ENCODE results near the gene TNK2.

TNK2 gene

DNA sequence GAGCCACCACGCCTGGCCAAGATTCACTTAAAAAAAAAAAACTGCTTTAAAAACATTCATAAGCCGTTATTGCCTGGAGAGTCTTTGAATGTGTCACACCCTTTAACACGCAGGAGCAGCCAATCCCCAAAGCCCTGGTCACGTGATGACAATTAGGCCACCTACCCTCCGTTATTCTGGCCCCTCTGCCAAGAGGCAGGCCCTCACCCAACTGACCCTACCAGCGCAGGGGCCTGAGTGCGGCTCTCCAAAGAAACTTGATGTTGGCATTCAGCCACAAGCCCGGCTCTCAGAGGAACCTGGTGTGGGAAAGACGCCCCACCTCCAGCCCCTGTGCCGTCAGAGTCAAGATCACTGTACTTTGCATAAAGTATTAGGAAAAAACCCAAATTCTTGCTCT lies 85.1 kb downstream of the TNK2 start:
- TF ChIP-seq FOXK2 (IDR thresholded peaks at IDR 0.05) (no peak), L3MBTL2 (conservative IDR thresholded peaks at IDR 0.05) (no peak), FOXM1 (IDR thresholded peaks at IDR 0.05; ENCODE audit: borderline replicate concordance) (no peak), SP1 (IDR thresholded peaks at IDR 0.05) (no peak), BHLHE40 (IDR thresholded peaks at IDR 0.05; ENCODE audit: borderline replicate concordance) (no peak), ELF4 (IDR thresholded peaks at IDR 0.05) (no peak), LEF1 (IDR thresholded peaks at IDR 0.05; ENCODE audit: borderline replicate concordance) (no peak), FOXA1 (IDR thresholded peaks at IDR 0.05) (no peak), ARNT (IDR thresholded peaks at IDR 0.05) (no peak), SUZ12 (IDR thresholded peaks at IDR 0.05) (no peak), NFRKB (IDR thresholded peaks at IDR 0.05) (no peak)
- TF ChIP-seq, protein P1, sequence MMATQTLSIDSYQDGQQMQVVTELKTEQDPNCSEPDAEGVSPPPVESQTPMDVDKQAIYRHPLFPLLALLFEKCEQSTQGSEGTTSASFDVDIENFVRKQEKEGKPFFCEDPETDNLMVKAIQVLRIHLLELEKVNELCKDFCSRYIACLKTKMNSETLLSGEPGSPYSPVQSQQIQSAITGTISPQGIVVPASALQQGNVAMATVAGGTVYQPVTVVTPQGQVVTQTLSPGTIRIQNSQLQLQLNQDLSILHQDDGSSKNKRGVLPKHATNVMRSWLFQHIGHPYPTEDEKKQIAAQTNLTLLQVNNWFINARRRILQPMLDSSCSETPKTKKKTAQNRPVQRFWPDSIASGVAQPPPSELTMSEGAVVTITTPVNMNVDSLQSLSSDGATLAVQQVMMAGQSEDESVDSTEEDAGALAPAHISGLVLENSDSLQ (IDR thresholded peaks at IDR 0.05): no peak
- DNase-seq (ENCODE audit: extremely low spot score): no peak
- ChIA-PET POLR2A (no interaction called here), CTCF (no interaction called here)

DNA sequence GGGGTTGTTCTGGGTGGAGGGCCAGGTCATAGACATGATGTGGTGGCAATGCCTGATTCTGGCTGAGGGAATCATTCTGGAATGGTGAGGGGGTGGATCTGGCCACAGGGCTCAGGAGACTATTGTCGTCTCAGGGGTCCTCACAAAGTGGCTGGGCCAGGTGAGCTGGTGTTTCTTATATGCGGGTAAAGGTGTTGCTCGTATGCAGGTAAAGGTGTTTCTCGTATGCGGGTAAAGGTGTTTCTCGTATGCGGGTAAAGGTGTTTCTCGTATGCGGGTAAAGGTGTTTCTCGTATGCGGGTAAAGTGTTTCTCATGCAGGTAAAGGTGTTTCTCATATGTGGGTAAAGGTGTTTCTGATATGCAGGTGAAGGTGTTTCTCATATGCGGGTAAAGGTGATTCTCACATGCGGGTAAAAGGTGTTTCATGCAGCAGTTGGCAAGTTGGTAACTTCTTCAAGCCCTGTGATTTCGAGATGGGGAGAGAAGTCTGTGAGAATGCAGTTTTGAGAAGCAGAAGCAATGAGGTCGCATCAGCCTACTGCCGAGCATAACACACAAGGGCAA lies 86.1 kb downstream of the TNK2 start:
- CTCF ChIA-PET: no interaction called here
- POLR2A ChIA-PET: no interaction called here
- TF ChIP-seq BHLHE40 (IDR thresholded peaks at IDR 0.05; ENCODE audit: borderline replicate concordance) (no peak), FOXA1 (IDR thresholded peaks at IDR 0.05) (no peak), FOXM1 (IDR thresholded peaks at IDR 0.05; ENCODE audit: borderline replicate concordance) (no peak)
- no peak for DNase-seq (ENCODE audit: extremely low spot score)

DNA sequence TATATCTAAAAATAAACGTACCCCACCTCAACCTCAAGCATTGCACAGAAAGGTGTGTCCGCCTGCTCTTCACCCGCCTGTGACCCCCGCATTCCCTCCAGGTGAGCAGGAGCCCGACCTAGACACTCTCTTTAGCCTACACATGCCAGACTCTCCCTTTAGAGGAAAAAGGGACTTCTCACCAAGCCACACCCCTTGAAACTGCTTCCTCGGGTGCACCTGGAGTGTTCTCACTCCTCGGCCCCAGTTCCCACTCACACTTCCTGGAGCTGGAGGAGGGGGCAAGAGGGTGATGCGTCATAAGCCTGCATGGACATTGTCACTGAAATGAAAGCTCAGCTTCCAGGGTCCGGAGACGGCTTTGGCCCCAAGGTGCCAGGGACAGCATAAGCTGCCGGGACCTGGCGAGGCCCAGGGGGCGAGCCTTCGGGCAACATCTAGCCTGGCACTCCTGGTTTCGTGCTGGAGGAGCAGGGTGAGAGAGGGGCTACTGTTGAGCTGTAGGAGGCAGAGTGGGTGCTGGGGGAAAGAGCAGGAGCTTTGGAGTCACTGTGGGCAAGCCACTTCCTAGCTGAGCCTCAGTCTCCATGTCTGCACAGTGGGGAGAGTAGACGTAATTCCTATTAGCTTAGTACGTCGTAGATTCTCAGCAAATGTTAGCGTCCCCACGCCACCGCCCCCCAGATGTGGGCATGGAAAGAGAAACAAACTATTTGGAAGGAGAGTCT lies 86.8 kb downstream of the TNK2 start:
- POLR2A ChIA-PET: no interaction called here
- CTCF ChIA-PET: no interaction called here
- no peak for DNase-seq (ENCODE audit: extremely low spot score)
- TF ChIP-seq LEF1 (IDR thresholded peaks at IDR 0.05; ENCODE audit: borderline replicate concordance) (no peak), TARDBP (IDR thresholded peaks at IDR 0.05) (no peak), NFRKB (IDR thresholded peaks at IDR 0.05) (no peak), SP1 (IDR thresholded peaks at IDR 0.05) (no peak), ELF4 (IDR thresholded peaks at IDR 0.05) (no peak), HDGF (IDR thresholded peaks at IDR 0.05; ENCODE audit: borderline replicate concordance) (no peak), ZNF384 (IDR thresholded peaks at IDR 0.05) (no peak)

DNA sequence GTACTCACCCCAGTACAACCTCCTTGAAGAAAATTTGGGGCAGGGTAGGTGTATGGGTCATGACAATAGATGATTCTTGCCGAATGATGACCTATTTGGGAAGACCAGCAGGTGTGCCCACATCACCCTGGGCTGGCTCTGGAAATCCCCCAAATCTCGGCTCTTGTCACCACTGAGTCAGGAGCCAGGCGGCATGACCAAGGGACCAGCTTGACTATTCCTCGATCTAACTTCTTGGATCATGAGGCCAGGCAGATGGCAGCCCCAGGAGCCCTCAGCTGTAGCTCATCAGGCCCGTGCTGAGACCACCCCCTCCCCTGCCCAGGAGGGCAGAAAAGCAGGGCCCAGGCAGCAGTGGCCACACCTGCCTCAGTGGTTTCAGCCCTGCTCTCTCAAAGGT lies 87.5 kb downstream of the TNK2 start:
- CTCF ChIA-PET: no interaction called here
- DNase-seq (ENCODE audit: extremely low spot score): no peak
- POLR2A ChIA-PET: no interaction called here
- TF ChIP-seq FOXK2 (IDR thresholded peaks at IDR 0.05) (no peak), FOXM1 (IDR thresholded peaks at IDR 0.05; ENCODE audit: borderline replicate concordance) (no peak), ZNF384 (IDR thresholded peaks at IDR 0.05) (no peak), FOXA1 (IDR thresholded peaks at IDR 0.05) (no peak), L3MBTL2 (conservative IDR thresholded peaks at IDR 0.05) (no peak), CTBP1 (IDR thresholded peaks at IDR 0.05; ENCODE audit: borderline replicate concordance) (no peak), TARDBP (IDR thresholded peaks at IDR 0.05) (no peak), BHLHE40 (IDR thresholded peaks at IDR 0.05; ENCODE audit: borderline replicate concordance) (no peak), SP1 (IDR thresholded peaks at IDR 0.05) (no peak), ELF4 (IDR thresholded peaks at IDR 0.05) (no peak), NFRKB (IDR thresholded peaks at IDR 0.05) (no peak), LEF1 (IDR thresholded peaks at IDR 0.05; ENCODE audit: borderline replicate concordance) (no peak), ARNT (IDR thresholded peaks at IDR 0.05) (no peak), SUZ12 (IDR thresholded peaks at IDR 0.05) (no peak), HDGF (IDR thresholded peaks at IDR 0.05; ENCODE audit: borderline replicate concordance) (no peak)
- TF ChIP-seq, protein P1 (IDR thresholded peaks at IDR 0.05): no peak

DNA sequence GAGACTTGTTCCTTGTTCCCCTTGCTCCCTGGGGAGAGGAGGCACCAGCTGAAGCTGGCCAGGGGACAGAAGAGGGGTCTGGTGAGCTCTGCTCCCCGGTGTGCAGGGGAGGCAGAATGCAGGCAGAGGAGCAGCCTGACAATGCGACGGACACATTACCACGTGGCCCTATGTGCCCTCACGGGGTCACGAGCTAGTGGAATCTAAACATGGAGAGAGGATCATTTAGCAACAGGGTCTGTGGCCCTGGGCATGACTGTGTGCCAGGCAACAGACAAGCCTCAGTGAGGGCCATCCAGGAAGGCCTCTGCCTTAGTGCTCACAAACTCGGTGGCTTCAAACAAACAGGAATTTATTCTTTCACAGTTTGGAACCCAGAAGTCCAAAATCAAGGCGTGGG lies 88.2 kb downstream of the TNK2 start:
- DNase-seq (ENCODE audit: extremely low spot score): no peak
- CTCF ChIA-PET: no interaction called here
- TF ChIP-seq L3MBTL2 (conservative IDR thresholded peaks at IDR 0.05) (no peak), FOXK2 (IDR thresholded peaks at IDR 0.05) (no peak), LEF1 (IDR thresholded peaks at IDR 0.05; ENCODE audit: borderline replicate concordance) (no peak), BHLHE40 (IDR thresholded peaks at IDR 0.05; ENCODE audit: borderline replicate concordance) (no peak), ELF4 (IDR thresholded peaks at IDR 0.05) (no peak), HDGF (IDR thresholded peaks at IDR 0.05; ENCODE audit: borderline replicate concordance) (no peak), ARNT (IDR thresholded peaks at IDR 0.05) (no peak), CTBP1 (IDR thresholded peaks at IDR 0.05; ENCODE audit: borderline replicate concordance) (no peak)
- TF ChIP-seq, protein P1 (IDR thresholded peaks at IDR 0.05): no peak
- POLR2A ChIA-PET: no interaction called here

DNA sequence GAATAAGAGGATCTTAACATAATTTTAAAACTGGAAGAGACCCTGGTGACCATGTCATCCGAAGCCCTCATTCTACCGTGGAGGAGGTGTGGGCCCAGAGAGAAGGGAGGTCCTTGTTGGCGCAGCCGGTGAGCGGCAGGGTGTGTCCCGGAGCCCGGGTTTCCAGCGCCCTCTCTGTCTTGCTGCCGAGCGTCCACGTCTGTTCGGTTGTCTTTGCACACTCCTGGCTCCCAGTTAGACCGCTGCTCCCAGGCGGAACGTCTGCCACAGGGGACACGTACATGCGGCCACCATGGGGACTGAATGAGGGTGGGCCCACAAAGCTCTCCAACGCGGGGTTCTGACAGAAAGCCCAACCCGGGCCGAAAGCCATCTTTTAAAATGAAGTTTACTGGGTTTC lies 90.0 kb downstream of the TNK2 start:
- TF ChIP-seq ARNT (IDR thresholded peaks at IDR 0.05): no peak
- no peak for TF ChIP-seq FOXM1 (IDR thresholded peaks at IDR 0.05; ENCODE audit: borderline replicate concordance)
- TF ChIP-seq ZNF384 (IDR thresholded peaks at IDR 0.05): no peak
- TF ChIP-seq CTBP1 (IDR thresholded peaks at IDR 0.05; ENCODE audit: borderline replicate concordance): no peak
- TF ChIP-seq FOXK2 (IDR thresholded peaks at IDR 0.05): no peak
- no peak for TF ChIP-seq BHLHE40 (IDR thresholded peaks at IDR 0.05; ENCODE audit: borderline replicate concordance)
- no peak for TF ChIP-seq TARDBP (IDR thresholded peaks at IDR 0.05)
- TF ChIP-seq L3MBTL2 (conservative IDR thresholded peaks at IDR 0.05): no peak
- TF ChIP-seq NFRKB (IDR thresholded peaks at IDR 0.05): no peak
- TF ChIP-seq FOXA1 (IDR thresholded peaks at IDR 0.05): no peak
- no peak for TF ChIP-seq HDGF (IDR thresholded peaks at IDR 0.05; ENCODE audit: borderline replicate concordance)
- POLR2A ChIA-PET: no interaction called here
- no peak for DNase-seq (ENCODE audit: extremely low spot score)
- CTCF ChIA-PET: no interaction called here
